A549 (cell line): ENCODE data around the gene NGEF.

Source experiments
- CTCF ChIP-seq: fragments of >200 bp; sonication (Bioruptor Twin); formaldehyde crosslinking; IDR thresholded peaks from 3 replicates; pipeline ENCODE4 v1.5.1; 2016
- EP300 ChIP-seq, 2 experiments: fragments of >200 bp; sonication (Bioruptor Twin); formaldehyde crosslinking; IDR thresholded peaks; 2 replicates in 1 of 2; 3 replicates in 1 of 2; pipeline ENCODE4 v1.6.1; 2016 to 2017
- ESRRA ChIP-seq: fragments of 150-350 bp; IDR thresholded peaks from 2 replicates; pipeline ENCODE4 v1.6.1; 2014; ENCODE audit warnings: mild to moderate bottlenecking, low read length, borderline replicate concordance
- MAX ChIP-seq: IDR thresholded peaks from 2 replicates; pipeline ENCODE4 v1.6.1; 2012
- NFE2L2 ChIP-seq: fragments of 150-350 bp; conservative IDR thresholded peaks from 2 replicates; pipeline ENCODE4 v1.6.1; 2014; ENCODE audit warnings: low read length
- POLR2A ChIP-seq: IDR thresholded peaks from 2 replicates; pipeline ENCODE4 v1.6.1; 2012; ENCODE audit warnings: mild to moderate bottlenecking, low read length
- POLR2AphosphoS2 ChIP-seq: conservative IDR thresholded peaks from 2 replicates; pipeline ENCODE4 v1.6.1; 2012; ENCODE audit warnings: low read length, improper control_type of control experiment, inconsistent platforms
- REST ChIP-seq: fragments of 200-600 bp; sonication (generic); IDR thresholded peaks from 2 replicates; pipeline ENCODE4 v1.6.1; 2016; ENCODE audit warnings: antibody characterized with exemption, mild to moderate bottlenecking, moderate library complexity

- TF ChIP-seq CTCF (no peak), REST (no peak), MAX (no peak), POLR2A (no peak), POLR2AphosphoS2 (no peak), ESRRA (no peak), NFE2L2 (no peak), EP300 (IDR thresholded peaks at IDR 0.05) (no peak)
Measured at GRCh38 chr2:232959139-232959538, 53.9 kb downstream of the NGEF start.
